NCI-H1105 (cell line): Measurements from ENCODE around the gene MAP3K1.

Source experiments
- DNase-seq: peaks from one replicate; lab custom pipeline; 2025; lab: John Stamatoyannopoulos, UW

Gene MAP3K1

GRCh38 chr5:56909294-56910209 lies 94.2 kb downstream of the MAP3K1 start, which contains the start of gene SETD9:
TSS of gene SETD9 (plus strand) at chr5:56909596. CDS start at chr5:56909646, 50 bp downstream.
- peak; percentile 89 for DNase-seq

- DNase-seq, result peak; percentile 19
Measured at GRCh38 chr5:56910210-56910965, 95.0 kb downstream of the MAP3K1 start.

GRCh38 chr5:56913766-56914165 lies 98.4 kb downstream of the MAP3K1 start:
- DNase-seq, result no peak

GRCh38 chr5:56914678-56915077 lies 99.3 kb downstream of the MAP3K1 start:
- no peak for DNase-seq

- DNase-seq, result no peak
Measured at GRCh38 chr5:56917534-56917933, 102.2 kb downstream of the MAP3K1 start.

- DNase-seq, result no peak
Measured at GRCh38 chr5:56918054-56918453, 102.7 kb downstream of the MAP3K1 start.

GRCh38 chr5:56919942-56920662 lies 104.8 kb downstream of the MAP3K1 start:
- no peak for DNase-seq

- no peak for DNase-seq
Measured at GRCh38 chr5:56922922-56923321, 107.6 kb downstream of the MAP3K1 start.

GRCh38 chr5:56934325-56934724 lies 119.0 kb downstream of the MAP3K1 start:
- DNase-seq, result no peak

GRCh38 chr5:56938858-56939257 lies 123.5 kb downstream of the MAP3K1 start:
- no peak for DNase-seq

- no peak for DNase-seq
Measured at GRCh38 chr5:56941981-56942380, 126.6 kb downstream of the MAP3K1 start.
